NCI-H510A (cell line): Measurements from ENCODE around the gene UPF3A.
"Not testable (repeated sequence)": the region's sequence is repeated elsewhere in the genome, so short reads cannot be mapped to it uniquely, and the experiment has no call there.

ENCODE experiments used
- DNase-seq: peaks from one replicate; lab custom pipeline; 2025; lab: John Stamatoyannopoulos, UW

Gene UPF3A

DNA sequence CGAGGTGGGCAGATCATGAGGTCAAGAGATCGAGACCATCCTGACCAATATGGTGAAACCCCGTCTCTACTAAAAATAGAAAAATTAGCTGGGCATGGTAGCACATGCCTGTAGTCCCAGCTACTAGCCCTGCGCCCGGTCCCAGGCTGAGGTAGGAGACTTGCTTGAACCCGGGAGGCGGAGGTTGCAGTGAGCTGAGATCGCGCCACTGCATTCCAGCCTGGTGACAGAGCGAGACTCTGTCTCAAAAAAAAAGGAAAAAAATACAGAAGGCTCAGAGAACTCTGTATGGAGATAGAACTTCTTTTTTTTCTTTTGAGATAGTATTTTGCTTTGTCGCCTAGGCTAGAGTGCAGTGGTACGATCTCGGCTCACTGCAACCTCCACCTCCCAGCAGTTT lies 17.1 kb upstream of the UPF3A start:
- not testable (repeated sequence) for DNase-seq

DNA sequence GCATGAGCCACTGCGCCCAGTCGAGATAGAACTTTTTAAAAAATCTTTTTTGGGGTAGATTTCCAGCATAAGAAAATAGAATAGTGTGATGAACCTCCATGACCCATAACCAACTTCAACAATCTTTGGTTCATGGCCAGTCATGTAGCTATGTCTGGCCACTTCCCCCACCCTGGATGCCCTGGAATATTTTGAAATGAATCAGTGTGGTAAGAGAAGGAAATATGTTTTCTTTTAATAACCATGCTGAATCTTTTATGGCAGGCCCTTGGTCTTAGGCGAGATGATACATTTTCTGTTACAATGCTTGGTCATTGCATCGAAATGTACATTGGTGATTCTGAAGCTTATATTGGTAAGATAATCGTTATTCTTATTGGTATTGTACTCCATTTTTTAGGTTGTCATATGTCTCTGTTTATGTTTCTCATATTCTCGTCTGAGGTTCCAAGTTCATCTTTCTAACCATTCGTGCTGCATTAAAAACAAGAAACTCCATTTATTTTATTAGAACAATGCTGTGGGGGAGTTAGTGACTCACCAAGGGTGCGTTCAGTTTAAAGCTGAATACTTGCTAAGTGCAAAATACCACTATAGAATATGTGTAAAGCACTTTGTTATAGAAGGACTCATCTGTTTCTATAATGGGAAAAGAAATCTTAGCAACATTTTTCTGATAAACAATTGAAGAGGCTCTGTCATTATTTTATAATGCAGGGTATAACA lies 16.4 kb upstream of the UPF3A start:
- no peak for DNase-seq

DNA sequence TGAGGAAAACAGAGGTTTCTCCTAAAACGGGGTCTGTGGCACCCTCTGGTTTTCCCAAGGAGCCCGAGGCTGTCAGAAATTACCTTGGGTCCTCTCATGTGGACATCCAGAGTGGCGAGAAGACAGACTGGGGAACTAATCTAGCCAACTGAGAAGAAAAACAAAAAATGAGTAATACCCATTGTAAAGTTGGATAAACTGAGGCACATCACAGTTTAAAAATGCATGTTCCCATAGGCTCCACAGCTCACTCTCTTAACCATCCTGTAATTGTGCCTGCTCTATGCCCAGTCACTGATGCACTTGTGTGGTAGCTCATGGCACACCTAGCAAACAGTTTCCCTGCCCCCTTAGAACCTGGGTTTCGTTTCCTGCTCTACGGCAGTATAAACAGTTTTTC lies 15.2 kb upstream of the UPF3A start:
- DNase-seq, result no peak

DNA sequence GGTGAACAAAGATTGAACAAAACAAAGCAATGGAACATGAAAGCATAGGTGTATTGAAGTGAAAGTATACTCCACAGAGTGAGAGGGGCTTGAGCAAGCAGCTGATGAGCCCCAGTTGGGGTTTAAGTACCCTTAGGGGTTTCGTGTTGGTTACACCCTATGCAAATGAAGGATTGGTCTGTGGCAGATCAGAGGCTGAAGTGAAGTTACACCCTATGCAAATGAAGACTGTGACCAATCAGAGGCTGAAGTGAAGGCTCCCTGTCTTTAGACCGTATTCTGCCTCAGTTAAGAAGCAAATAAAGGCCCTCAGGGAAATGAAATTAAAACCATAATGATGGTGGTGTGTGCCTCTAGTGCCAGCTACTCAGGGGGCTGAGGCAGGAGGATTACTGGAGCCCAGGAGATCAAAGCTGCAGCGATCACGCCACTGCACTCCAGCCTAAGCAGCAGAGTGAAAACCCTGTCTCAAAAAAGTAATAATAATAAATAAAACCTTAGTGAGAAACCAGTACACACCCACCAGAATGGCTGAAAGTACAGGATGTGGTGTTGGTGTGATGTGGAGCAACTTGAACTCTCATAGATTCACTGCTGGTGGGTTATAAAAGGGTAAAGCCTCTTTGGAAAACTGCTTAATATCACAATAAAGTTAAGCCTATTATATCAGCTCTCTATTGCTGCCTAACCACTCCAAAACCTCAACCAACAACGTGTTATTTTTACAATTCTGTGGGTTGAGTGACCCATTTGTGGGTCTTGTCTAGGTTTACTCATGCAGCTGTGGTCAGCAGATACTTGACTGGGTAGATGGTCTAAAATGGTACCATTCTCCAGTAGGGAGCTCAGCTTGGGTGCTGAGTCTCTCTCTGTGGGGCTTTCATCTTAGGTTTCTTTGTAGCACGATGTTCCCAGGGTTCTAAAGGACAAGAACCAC lies 12.8 kb upstream of the UPF3A start:
- no peak for DNase-seq

DNA sequence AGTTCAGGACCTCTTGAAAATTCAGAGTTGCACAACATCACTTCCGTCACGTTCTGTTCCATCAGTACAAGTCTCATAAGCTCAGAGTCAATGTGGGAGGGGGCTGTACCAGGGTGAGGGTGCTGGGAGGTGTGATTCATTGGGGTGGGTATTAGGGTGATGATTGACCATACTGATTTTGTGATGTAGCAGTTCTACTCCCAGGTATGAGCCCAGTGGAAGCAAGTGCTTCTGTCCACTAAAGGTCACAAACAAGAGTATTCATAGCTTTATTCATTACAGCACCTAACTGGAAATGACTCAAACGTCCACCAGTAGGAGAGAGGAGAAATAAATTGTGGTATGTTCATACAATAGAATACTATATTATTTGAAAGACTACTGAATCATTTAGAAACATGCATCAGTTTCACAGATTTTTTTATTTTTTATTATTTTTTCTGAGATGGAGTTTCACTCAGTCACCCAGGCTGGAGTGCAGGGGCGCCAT lies 12.1 kb upstream of the UPF3A start:
- no peak for DNase-seq

DNA sequence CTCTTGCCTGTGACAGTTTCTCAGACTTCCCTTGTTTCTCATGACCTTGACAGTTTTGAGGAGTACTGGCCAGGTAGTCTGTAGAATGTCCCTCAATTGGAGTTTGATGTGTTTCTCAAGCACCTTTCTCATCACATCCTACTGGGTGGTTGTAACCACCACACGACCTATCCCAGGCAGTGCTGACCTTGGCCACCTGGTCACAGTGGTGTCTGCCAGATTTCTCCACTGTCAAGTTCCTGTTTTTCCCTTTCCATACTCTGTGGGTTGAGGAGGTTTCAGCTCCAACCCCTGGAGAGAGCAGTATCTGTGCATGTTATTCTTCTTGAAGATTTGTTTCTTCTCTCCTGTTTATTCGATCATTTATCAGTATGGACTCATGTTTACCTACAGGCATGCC lies 8.4 kb upstream of the UPF3A start:
- no peak for DNase-seq

DNA sequence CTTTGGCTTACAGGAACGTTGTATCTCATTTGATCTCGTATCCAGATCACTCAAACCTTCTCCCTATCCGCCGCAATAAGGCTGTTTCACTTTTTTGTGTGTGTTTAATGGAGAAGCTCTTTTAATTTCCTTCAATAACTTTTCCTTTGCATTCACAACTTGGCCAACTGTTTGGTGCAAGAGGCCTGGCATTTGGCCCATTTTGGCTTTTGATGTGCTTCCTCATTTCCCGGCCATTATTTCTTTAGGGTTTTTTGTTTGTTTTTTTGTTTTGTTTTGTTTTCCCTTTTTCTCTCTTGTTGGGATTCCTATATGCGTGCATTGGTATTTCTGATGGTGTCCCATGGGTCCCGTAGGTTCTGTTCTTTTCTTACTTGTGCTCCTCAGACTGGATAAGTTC lies 6.1 kb upstream of the UPF3A start:
- no peak for DNase-seq

DNA sequence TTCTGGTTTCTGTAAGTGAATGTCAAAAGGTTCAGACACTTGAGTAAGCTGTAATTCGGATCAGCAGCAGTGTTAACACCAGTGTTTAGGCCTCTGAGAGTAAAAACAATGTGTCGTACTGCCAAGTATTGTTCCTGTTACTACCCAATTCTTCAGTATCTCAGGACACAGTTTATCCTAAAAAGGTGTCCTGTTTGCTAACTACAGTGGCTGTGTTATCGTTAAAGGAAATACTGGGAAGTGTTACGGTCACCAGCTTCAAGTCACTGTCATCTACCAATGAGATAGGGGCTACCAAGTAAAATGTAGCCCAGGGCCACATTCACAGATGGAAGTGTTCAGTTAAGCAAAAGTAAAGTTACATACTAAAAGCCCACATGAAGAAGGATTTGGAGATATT lies 2.3 kb upstream of the UPF3A start:
- DNase-seq, result no peak

DNA sequence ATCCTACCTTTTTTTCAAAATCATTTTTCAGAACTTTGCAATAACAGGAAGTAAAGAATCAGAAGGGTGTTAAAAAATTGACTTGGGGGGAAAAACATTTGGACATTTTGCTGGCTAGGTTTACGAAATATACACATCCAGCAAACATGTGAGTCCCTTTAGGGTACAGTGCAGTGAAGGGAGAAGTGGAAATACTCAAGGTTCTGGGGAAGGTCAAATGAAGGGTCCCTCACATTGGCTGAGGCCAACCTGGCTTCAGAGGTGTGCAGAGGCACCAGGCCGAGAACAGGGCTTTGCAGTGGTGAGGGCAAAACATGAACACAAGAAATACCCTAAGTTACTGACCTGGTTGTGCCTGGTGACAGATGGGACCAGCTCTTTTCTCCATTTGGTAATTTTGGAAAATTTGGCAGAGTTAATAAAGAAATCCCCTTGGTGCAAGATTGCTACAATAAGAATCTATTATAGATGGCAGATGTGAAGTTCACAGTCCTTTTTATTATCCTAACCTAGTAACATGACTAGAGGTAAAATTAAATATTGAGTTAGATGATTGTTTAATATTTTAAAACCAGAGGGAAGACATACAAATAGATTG lies 1.5 kb upstream of the UPF3A start:
- no peak for DNase-seq

DNA sequence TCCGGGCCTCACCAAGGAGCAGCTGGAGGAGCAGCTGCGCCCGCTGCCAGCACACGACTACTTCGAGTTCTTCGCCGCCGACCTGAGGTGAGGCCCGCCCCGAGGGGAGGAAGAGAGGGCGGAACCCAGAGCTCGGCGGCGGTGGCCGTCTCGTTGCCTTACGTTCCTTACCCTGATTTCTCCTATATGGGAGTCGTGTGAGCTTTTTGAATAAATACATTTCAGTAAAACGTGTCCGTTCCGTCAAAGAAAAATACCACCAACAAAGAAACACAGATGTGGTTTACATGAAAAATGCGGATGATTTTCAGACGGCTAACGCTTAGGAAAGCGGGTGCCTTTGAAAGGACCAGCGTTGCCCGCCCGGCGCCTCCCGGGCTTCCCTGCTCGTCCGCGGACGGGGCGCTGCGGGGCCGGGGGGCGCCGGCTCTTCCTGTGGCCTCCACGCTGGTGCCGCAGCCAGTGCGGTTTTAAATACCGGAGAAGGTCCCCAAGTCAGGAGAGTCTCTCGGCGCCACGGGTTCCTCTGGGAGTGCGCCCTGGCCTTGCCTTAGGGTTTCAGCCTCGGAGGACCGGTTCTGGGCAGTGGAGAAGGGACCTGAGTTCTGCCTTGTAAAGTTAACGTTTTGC lies 755 bp downstream of the UPF3A start:
- DNase-seq, result no peak

DNA sequence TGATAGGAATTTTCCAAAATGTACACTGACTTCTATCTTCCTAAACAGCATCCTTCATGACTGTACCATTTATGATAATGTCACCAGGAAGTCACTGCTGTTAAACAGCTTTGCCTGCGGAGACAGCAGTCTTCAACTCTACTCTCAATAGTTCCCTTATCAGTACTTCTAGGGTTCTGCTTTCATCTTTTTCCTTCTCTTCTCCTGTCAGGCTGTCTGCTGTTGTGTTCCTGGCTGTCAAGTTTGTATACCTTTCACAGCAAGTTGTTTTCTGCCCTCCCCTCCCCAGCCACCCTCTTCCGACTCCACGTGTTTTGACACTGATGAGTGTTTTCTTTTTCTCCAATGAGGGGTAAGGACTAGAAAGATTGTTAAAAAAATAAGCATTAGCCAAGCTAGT lies 2.2 kb downstream of the UPF3A start:
- DNase-seq, result no peak

DNA sequence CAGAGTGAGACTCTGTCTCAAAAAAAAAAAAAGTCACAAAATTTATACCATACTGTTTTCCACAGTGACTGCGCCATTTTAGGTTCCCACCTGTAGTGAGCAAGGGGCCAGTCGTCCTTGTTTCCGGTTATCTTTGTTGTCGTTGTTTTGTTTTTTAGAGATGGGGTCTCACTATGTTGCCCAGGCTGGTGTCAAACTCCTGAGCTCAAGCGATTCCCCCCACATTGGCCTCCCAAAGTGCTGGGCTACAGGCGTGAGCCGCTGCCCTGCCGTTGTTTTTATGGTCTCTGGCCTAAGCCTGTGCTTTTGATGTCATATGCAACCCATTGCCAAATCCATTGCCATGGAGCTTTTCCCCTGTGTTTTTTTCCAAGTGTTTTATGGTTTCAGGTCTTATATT lies 3.3 kb downstream of the UPF3A start:
- DNase-seq, result no peak

DNA sequence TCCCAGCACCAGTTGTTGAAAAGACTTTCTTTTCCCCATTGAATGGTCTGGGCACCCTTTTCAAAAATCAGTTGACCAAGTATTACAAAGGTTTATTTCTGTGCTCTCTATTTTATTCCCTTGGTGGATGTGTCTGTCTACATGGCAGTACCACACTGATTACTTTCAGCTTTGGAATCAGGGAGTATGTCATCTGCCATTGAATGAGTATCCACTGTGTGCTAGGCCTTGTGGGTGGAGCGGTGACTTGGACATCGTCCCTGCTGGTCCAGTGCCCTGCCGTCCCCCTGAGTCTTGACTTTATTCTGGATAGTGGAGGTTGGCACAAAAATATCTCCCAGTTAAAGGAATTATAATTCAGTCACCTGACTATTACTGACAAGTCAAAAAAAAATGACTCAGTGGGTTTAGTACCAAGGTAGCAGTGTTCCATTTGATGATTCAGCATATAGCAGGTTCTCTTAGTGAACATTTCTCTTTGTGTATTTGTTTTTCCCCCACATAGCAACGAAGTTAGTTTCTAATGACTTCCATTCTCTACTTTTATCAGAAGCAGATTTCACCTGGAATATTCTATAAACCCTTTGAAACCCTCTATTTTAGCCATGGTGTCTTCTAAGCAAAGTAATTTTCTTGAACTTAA lies 3.9 kb downstream of the UPF3A start:
- DNase-seq, result no peak

DNA sequence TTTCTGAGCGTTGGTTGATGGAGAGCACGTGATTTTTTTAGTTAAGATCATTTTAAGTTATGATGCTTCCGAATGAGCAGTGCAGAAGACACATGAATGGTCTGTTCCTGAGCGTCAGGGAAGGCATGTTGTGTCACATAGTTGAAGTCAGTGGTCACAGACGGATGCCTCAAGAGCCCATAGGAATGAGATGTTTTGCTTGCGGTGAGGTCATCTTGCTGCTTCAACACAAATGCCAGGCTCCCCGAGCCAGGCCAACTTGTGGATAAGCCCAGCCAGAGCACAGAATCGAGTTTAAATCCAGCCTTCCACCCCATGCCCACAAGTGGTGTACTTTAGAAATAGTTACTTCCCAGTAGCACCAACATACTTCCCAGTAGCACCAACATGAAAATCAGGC lies 5.4 kb downstream of the UPF3A start:
- no peak for DNase-seq

DNA sequence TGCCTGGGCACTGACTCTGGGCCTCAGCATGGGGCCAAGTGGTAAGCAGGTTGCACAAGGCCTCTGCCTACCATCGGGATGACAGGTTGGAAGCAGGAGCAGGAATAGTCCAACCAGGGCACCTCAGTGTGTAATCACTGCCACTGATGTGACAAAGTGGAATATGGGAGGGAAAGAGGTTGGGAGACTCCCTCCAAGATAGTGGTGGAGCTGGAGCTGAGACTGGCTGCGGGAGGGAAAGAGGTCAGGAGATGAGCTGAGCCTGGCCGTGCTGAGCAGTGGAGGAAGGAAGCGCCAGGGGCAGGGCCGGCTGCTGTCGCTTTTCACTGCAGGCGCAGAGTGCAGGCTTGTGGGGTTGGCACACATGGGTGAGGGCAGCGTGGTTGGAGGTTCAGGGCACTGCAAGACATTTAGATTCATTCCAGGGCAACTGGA lies 6.8 kb downstream of the UPF3A start:
- no peak for DNase-seq

DNA sequence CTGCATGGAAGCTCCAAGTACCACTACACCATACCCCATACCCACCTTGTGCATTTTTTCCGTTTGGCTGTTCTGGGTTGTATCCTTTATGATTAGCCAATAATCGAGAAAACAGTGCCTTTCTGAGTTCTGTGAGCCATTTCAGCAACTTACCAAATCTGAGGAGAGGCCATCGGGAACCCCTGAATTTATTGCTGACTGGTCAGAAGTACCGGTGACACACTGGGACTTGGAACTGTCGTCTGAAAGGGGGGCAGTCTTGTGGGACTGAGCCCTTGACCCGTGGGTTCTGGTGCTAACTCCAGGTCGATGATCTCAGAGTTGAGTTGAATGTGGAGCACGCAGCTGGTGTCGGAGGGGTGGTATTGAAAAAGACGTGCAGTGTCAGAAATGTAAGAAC lies 15.0 kb downstream of the UPF3A start:
- no peak for DNase-seq

DNA sequence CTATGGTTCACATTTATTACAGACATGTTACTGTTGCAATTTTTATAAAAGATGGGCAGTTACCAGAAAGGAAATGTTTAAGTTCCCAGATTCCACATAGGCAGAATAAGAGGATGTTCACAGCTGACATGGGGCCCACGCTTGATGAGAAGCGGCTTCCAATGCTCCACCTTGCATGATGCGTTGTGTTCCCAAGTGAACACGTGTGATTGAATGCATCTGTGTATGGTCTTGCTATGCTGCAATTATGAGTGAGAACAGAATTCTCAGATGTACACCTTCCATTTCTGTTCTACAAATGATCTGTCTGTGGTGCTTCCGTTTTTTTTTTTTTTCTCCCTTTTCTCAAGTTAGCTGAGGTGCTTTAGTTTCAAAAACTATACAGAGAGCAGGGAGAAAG lies 15.5 kb downstream of the UPF3A start:
- no peak for DNase-seq

DNA sequence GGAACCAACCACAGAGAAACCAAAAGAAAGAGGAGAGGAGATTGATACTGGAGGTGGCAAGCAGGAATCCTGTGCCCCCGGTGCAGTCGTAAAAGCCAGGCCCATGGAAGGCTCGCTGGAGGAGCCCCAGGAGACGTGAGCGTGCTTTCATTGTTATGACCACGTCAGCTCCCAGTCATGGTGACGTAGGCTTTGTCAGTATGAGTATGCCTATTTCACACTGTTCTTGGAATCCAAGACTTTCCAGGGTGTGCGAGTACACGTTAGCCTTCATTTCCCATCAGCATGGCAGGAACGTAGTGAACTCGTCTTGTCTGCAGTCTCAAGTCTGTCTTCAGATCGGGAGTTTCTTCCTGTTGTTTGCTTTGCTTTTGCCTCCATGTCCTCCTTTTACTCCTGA lies 17.5 kb downstream of the UPF3A start:
- no peak for DNase-seq

DNA sequence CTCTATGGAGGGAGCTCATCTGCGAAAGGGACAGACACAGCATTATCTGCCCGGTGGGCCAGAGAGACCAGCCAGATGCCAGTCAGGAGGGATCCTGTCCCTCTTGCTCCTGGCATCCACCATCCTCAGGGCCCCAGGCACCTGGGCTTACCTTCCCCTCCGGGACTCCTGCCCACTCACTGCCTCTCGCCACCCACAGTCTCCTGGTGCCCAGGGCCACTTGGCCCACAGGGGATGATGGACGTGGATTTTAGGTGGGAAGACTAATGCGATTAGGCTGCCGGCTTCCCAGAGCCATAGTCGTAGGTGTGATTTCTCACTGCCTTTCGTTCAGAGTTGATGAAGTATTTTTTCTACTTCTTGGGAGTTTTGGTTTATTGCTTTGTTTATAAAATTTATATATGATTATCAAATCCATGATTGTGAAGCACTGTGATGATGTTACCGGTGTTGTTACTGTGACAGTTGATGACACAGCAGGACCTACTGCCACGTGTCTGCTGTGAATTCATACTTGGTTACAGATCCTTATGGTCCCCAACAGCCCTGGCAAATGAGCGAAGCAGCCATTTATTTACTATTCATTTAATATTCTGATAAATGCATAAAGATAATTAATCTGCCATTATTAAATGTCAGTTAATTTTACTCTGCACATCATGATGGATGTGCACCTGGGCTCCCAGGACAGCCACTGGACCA lies 18.4 kb downstream of the UPF3A start:
- no peak for DNase-seq

DNA sequence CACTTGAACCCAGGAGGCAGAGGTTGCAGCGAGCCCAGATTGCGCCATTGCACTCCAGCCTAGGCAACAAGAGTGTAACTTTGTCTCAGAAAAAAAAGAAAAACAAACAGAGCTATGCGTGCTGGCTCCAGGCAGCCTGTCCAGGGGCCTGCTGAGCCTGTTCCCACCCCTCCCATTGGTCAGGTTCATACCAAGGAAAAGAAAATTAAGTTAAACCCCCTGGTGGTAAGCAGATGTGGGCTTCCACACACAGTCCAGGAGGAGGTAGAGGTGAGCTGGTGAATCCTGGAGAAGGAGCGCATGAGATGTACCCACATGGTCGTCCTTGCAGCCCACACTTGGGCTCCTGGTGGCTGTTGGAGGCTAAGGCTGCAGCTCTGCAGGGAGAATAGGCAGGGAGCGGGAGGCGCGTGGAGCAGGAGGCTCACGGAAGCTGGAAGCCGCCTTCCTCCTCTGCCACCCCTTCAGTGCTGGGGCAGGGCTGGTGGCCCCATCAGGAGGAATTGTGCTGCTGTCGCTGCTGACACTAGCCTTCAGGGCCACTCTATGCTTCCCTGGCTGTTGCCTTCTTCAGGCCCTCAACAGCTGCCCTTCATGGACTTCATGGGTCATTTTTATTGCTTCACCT lies 22.4 kb downstream of the UPF3A start:
- no peak for DNase-seq
